Measurements from ENCODE around the gene PRICKLE4.

DNA sequence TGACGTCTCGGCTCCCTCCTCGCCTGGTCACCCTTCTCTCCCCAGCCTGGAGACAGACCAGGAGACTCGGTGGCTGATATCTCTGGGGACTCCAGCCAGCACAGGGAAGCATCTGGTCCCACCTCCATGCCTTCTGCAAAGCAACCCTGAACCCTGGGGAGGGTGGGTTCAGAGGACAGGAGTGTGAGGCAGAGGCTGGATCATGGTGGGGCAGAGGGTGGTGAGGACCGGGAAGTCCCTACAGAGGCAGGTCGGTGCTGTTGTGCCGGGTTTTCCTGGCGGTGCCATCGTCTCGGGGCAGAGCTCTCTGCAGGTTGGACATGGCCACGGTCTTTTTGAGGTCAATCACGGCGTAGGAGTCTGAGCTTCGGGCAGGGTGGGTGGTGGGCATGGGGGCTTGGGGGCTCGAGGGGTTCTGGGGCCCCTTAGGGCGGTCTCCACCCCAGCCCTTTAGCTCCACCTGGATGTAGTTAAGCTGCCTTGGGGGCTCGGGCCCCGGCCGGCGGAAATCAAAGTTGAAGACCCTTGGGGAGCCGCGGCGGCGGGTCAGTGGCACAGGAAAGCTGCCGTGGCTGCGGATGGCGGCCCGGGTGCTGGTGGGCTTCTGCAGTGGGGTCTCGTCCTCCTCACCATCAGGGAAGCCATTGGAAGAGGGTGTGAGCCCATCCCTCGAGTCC is 10.1 kb upstream of the PRICKLE4 start:
- TF ChIP-seq, protein P1, sequence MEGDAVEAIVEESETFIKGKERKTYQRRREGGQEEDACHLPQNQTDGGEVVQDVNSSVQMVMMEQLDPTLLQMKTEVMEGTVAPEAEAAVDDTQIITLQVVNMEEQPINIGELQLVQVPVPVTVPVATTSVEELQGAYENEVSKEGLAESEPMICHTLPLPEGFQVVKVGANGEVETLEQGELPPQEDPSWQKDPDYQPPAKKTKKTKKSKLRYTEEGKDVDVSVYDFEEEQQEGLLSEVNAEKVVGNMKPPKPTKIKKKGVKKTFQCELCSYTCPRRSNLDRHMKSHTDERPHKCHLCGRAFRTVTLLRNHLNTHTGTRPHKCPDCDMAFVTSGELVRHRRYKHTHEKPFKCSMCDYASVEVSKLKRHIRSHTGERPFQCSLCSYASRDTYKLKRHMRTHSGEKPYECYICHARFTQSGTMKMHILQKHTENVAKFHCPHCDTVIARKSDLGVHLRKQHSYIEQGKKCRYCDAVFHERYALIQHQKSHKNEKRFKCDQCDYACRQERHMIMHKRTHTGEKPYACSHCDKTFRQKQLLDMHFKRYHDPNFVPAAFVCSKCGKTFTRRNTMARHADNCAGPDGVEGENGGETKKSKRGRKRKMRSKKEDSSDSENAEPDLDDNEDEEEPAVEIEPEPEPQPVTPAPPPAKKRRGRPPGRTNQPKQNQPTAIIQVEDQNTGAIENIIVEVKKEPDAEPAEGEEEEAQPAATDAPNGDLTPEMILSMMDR (IDR thresholded peaks at IDR 0.05; ENCODE audit: poor library complexity): no peak
- TF ChIP-seq EZH2 (IDR thresholded peaks at IDR 0.05; ENCODE audit: borderline replicate concordance): no peak
- TF ChIP-seq EZH2phosphoT487 (IDR thresholded peaks at IDR 0.05; ENCODE audit: low read depth, severe bottlenecking, unreplicated experiment): no peak
